Measurements from ENCODE around the gene NPR2. TPM values are rescaled to one million over a fixed set of nuclear protein-coding genes. Genes with fewer than 3 reads are reported as not detected.

Gene NPR2
- total RNA-seq, 1 experiment from 2014 or later: 40.5 TPM

- Histone ChIP-seq H3K4me1 (peaks cover 23% of the 10 kb centered on the region), H3K9me3 (no peaks in the 10 kb centered on the region), H3K36me3 (ENCODE audit: control insufficient read depth, insufficient read depth, low read length) (peaks cover 6% of the 10 kb centered on the region), H3K27me3 (replicated peaks; ENCODE audit: control insufficient read depth, insufficient read depth, low read length) (no peaks in the 10 kb centered on the region), H3K4me3 (ENCODE audit: low read depth, low read length) (peak overlapping the region; percentile 89)
- intact Hi-C loops (cut with micrococcal nuclease; ENCODE audit: unreplicated experiment): loop anchor here (2.0 to 5.0 kb wide), 2 partner anchors 17 to 68 kb away; partner anchors contain the start of genes CREB3, HINT2 and TLN1
- H3K9me3 Mint-ChIP-seq (ENCODE audit: unreplicated experiment): no peaks in the 10 kb centered on the region
- peaks cover 35% of the 10 kb centered on the region for H3K36me3 Mint-ChIP-seq (ENCODE audit: insufficient read depth, unreplicated experiment)
- peak overlapping the region; percentile 86 for H3K4me3 Mint-ChIP-seq (ENCODE audit: unreplicated experiment)
- no TSS peak for BruUV-seq (replicated peaks)
- peaks cover 22% of the 10 kb centered on the region for H3K4me1 Mint-ChIP-seq (ENCODE audit: low read depth, unreplicated experiment)
- ChIA-PET POLR2A (interaction anchor here (0.6 to 4.1 kb wide), 10 partner anchors 11 to 678 kb away, joined by 3 to 41 read pairs (median 4); partner anchors contain the start of genes CCDC107, CREB3, RECK and RMRP), CTCF (interaction anchor here (0.7 to 3.4 kb wide), 11 partner anchors 14 to 313 kb away, joined by 3 to 21 read pairs (median 4); partner anchors contain the start of genes CCDC107, CREB3, HINT2 and RMRP)
- peak; percentile 57 to 58 for DNase-seq
- TF ChIP-seq CTCF (IDR thresholded peaks at IDR 0.05; ENCODE audit: insufficient read depth in 1 of 2, low read depth in 1 of 2, low read length in 1 of 2, severe bottlenecking in 1 of 2, unreplicated experiment in 1 of 2): no peak
- peak overlapping the region; percentile 85 for H3K27ac Mint-ChIP-seq (ENCODE audit: unreplicated experiment)
- H3K27me3 Mint-ChIP-seq (ENCODE audit: insufficient read depth, unreplicated experiment): no peaks in the 10 kb centered on the region
Observed at GRCh38 chr9:35749515-35750255, 41.7 kb upstream of the NPR2 start.

GRCh38 chr9:35750256-35750531 lies 41.2 kb upstream of the NPR2 start:
- POLR2A ChIA-PET: interaction anchor here (0.6 to 4.1 kb wide), 4 partner anchors 11 to 287 kb away, joined by 3 to 41 read pairs (median 3); partner anchors contain the start of genes CREB3, RECK and TLN1
- peaks cover 4% of the 10 kb centered on the region; the same call in 1 of the 2 replicates for H3K36me3 ChIP-seq (ENCODE audit: control insufficient read depth, insufficient read depth, low read length)
- no TSS peak for BruUV-seq (replicated peaks)
- no peak for TF ChIP-seq CTCF (IDR thresholded peaks at IDR 0.05; ENCODE audit: insufficient read depth in 1 of 2, low read depth in 1 of 2, low read length in 1 of 2, severe bottlenecking in 1 of 2, unreplicated experiment in 1 of 2)
- Mint-ChIP-seq H3K27ac (ENCODE audit: unreplicated experiment) (no peak overlapping the region), H3K9me3 (ENCODE audit: unreplicated experiment) (no peaks in the 10 kb centered on the region), H3K4me1 (ENCODE audit: low read depth, unreplicated experiment) (peaks cover 22% of the 10 kb centered on the region), H3K27me3 (ENCODE audit: insufficient read depth, unreplicated experiment) (no peaks in the 10 kb centered on the region), H3K4me3 (ENCODE audit: unreplicated experiment) (peak overlapping the region; percentile 86), H3K36me3 (ENCODE audit: insufficient read depth, unreplicated experiment) (peaks cover 33% of the 10 kb centered on the region)
- intact Hi-C loops (cut with micrococcal nuclease; ENCODE audit: unreplicated experiment): no loop called here
- H3K4me3 ChIP-seq (ENCODE audit: low read depth, low read length): peak overlapping the region; percentile 89
- H3K9me3 ChIP-seq: no peaks in the 10 kb centered on the region
- H3K4me1 ChIP-seq: peaks cover 23% of the 10 kb centered on the region
- CTCF ChIA-PET: interaction anchor here (0.7 to 3.0 kb wide), 4 partner anchors 14 to 138 kb away, joined by 3 to 21 read pairs (median 9); partner anchors contain the start of genes CREB3 and TLN1
- no peak for DNase-seq
- no peaks in the 10 kb centered on the region for H3K27me3 ChIP-seq (replicated peaks; ENCODE audit: control insufficient read depth, insufficient read depth, low read length)

GRCh38 chr9:35753466-35753865 lies 37.9 kb upstream of the NPR2 start:
- peaks cover 24% of the 10 kb centered on the region for H3K36me3 Mint-ChIP-seq (ENCODE audit: insufficient read depth, unreplicated experiment)
- H3K27me3 ChIP-seq (replicated peaks; ENCODE audit: control insufficient read depth, insufficient read depth, low read length): no peaks in the 10 kb centered on the region
- intact Hi-C loops (cut with micrococcal nuclease; ENCODE audit: unreplicated experiment): no loop called here
- no peak overlapping the region for H3K27ac Mint-ChIP-seq (ENCODE audit: unreplicated experiment)
- CTCF ChIA-PET: interaction anchor here (1.1 kb wide), 1 partner anchor 17 kb away, joined by 4 read pairs; no protein-coding TSS in a partner anchor
- peaks cover 8% of the 10 kb centered on the region for H3K4me1 Mint-ChIP-seq (ENCODE audit: low read depth, unreplicated experiment)
- POLR2A ChIA-PET: no interaction called here
- no peak for TF ChIP-seq CTCF (IDR thresholded peaks at IDR 0.05; ENCODE audit: insufficient read depth in 1 of 2, low read depth in 1 of 2, low read length in 1 of 2, severe bottlenecking in 1 of 2, unreplicated experiment in 1 of 2)
- H3K9me3 ChIP-seq: no peaks in the 10 kb centered on the region
- no peak overlapping the region for H3K4me3 ChIP-seq (ENCODE audit: low read depth, low read length)
- H3K4me1 ChIP-seq: peaks cover 10% of the 10 kb centered on the region; the same call in 1 of the 2 replicates
- no peak overlapping the region for H3K4me3 Mint-ChIP-seq (ENCODE audit: unreplicated experiment)
- no TSS peak for BruUV-seq (replicated peaks)
- no peaks in the 10 kb centered on the region for H3K27me3 Mint-ChIP-seq (ENCODE audit: insufficient read depth, unreplicated experiment)
- DNase-seq: no peak
- H3K9me3 Mint-ChIP-seq (ENCODE audit: unreplicated experiment): no peaks in the 10 kb centered on the region
- 0 out of 2 replicates have a peak, but pooled peaks cover 4% of the 10 kb centered on the region for H3K36me3 ChIP-seq (ENCODE audit: control insufficient read depth, insufficient read depth, low read length)

Measured in Caco-2 (cell line).